C4-2B (cell line): ENCODE data around the gene COX4I1.

Source experiments
- H3K27ac ChIP-seq: fragments of 450-650 bp; 2 replicates; pipeline ENCODE4 v1.5.1; 2017
- ZFX ChIP-seq: fragments of 450-650 bp; IDR thresholded peaks from 2 replicates; pipeline ENCODE4 v1.6.1; 2017
- TF ChIP-seq, protein P1 (sequence below): fragments of 450-650 bp; conservative IDR thresholded peaks from 2 replicates; pipeline ENCODE4 v1.5.1; 2017; ENCODE audit warnings: mild to moderate bottlenecking

COX4I1 gene

DNA sequence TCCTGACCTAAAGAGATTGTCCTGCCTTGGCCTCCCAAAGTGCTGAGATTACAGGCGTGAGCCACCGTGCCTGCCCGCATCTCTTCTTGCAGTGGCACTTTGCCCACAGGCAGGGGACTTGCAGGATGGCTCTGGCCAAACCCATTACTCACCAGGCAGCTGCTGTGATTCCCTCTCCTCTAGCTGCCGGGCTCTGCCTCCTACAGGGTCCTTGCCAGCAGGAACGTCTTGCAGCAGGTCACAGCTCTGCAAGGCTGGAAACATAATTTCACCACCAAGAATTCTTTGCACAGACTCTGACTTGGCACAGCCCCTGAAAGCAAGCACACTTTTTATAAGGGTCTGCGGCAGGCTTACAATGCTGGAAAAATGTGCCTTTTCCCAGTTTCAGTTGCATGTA is 20.3 kb downstream of the COX4I1 start:
- H3K27ac ChIP-seq: no peak overlapping the region
- TF ChIP-seq, protein P1, sequence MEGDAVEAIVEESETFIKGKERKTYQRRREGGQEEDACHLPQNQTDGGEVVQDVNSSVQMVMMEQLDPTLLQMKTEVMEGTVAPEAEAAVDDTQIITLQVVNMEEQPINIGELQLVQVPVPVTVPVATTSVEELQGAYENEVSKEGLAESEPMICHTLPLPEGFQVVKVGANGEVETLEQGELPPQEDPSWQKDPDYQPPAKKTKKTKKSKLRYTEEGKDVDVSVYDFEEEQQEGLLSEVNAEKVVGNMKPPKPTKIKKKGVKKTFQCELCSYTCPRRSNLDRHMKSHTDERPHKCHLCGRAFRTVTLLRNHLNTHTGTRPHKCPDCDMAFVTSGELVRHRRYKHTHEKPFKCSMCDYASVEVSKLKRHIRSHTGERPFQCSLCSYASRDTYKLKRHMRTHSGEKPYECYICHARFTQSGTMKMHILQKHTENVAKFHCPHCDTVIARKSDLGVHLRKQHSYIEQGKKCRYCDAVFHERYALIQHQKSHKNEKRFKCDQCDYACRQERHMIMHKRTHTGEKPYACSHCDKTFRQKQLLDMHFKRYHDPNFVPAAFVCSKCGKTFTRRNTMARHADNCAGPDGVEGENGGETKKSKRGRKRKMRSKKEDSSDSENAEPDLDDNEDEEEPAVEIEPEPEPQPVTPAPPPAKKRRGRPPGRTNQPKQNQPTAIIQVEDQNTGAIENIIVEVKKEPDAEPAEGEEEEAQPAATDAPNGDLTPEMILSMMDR: no peak
- TF ChIP-seq ZFX: no peak

GRCh38 chr16:85820604-85821372 is 21.3 kb downstream of the COX4I1 start:
- H3K27ac ChIP-seq: no peak overlapping the region
- TF ChIP-seq, protein P1: no peak
- TF ChIP-seq ZFX: no peak

GRCh38 chr16:85821390-85822135 is 22.1 kb downstream of the COX4I1 start:
- no peak overlapping the region for H3K27ac ChIP-seq
- TF ChIP-seq, protein P1: peak; percentile 97
- no peak for TF ChIP-seq ZFX

- TF ChIP-seq ZFX: no peak
- TF ChIP-seq, protein P1: no peak
These were observed 22.6 kb downstream of the COX4I1 start for GRCh38 chr16:85822145-85822544.

DNA sequence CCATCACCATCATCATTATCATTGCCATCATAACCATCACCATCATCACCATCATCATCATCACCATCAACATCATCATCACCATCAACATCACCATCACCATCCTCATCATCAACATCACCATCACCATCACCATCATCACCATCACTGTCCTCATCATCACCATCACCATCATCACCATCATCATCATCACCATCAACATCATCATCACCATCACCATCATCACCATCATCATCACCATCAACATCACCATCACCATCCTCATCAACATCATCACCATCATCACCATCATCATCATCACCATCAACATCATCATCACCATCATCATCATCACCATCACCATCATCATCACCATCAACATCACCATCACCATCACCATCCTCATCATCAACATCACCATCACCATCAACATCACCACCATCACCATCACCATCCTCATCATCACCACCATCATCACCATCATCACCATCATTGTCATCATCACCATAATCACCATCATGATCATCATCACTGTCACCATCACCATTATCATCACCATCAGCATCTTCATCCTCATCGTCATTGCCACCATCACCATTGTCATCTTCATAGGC is 23.9 kb downstream of the COX4I1 start:
- TF ChIP-seq, protein P1: no peak
- no peak for TF ChIP-seq ZFX

More at GRCh38 chr16:85822145-85822544, 22.6 kb downstream of the COX4I1 start:
- no peak overlapping the region for H3K27ac ChIP-seq

DNA sequence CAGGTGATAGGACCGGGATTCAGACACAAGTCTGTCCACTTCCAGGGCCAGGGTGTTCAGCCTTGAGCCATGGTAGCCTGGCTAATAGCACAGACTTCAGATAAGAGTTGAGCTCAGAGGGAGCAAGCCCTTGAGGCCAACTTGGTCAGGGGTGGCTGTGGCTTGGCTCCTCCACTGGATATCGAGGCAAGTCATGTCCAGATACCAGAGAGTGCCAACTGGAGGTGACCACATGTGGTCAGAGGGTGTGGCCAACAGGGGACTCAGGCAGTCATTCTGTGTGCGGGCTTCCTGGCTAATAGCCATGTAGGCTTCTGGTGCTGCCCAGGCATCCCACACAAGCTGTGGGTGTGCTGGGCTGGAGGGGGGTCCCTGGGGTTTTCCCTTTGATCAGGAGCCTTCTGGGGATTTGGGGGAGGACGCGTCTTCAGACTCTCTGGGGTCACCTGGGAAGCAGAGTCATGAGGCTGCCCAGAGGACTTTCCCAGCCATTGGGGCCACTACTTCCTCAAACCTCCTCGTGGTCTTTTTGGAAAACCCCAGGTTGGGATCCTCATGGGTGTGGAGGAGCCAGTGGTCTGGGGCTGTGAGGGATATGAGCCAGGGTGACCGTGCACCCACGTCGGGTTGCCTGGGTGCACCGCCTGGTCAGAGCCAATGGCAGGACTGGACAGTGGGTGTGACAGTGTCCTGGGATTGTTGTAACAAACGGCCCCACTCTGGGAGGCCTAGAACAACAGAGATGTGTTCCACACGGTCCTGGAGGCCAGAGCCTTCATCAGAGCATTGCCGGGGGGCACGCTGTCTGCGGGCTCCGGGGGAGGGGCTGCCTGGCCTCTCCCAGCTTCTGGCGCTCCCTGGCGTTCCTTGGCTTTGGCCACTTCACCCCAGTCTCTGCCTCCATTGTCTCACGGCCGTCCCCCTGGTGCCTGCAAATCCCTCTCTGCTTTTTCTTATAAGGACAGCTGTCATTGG is 25.0 kb downstream of the COX4I1 start:
- no peak overlapping the region for H3K27ac ChIP-seq
- TF ChIP-seq ZFX: no peak
- TF ChIP-seq, protein P1: no peak

More for the DNA sequence above, 23.9 kb downstream of the COX4I1 start:
- H3K27ac ChIP-seq: no peak overlapping the region
